NCI-H2107 treated with DMSO at 0.1 percent for 48 hours (cell line): ENCODE measurements around the gene DAW1.

Experiments
- DNase-seq: peaks from one replicate; lab custom pipeline; 2025; ENCODE audit not compliant: unreplicated experiment; lab: John Stamatoyannopoulos, UW

DAW1 gene

DNA sequence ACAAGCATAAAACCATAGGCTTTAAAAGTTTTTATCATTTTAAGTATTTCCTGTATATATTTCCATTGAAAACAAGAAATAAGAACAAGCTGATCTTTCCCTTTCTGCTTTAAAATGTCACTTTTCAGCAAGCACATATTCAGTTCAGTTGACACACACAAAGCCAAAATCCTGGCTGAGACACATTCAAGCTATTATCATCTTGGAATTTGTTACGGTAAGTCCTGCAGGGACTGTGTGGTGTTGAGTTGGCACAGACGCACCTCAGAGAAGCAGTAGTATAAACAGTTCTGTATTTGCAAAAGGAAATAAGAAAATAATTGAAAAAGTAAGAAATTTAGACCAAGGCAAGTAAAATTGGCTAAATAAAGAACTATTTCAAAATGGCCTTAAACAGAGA is 10.4 kb upstream of the DAW1 start:
- DNase-seq: no peak

GRCh38 chr2:227862227-227862740 is 9.1 kb upstream of the DAW1 start:
- DNase-seq: no peak

DNA sequence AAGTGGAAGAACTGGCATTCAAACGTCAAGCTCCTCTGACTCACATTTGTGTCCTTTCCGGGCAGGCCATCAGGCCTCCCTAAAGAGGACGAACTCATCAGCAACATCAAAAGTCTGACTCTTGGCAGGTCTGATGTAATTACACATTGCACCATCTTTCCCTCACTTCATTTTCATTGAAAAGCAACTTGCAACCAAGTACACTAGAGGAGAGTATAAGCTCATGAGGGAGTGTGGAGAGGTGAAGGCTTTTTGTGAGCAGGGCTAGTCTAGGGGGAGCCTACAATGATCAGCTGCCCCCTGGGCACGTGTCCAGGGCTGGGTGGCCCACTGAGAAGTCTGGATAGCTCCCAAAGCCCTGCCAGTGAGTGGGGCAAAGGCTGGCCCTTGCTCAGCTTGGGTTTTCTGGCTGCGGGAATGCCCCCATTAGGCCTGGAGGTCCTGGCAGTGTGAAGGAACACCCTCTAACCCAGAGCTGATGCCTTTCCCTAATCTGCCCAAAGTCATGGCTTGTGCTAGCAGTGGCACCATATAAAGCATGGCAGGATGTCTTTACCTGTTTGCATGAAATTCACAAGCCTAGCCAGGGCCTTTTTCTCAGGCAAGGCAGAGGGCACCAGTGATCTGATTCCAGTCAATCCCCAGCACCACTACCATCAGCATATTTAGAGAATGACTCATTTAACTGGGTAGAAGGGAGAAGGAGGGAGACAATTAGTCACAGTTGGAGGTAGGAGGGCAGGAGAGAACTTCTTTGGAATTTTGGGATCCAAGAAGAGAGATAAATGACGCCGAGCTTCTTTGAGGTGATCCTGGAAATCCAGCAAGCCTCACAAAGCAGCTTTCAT is 8.5 kb upstream of the DAW1 start:
- DNase-seq: no peak

- DNase-seq: no peak
These were observed 7.2 kb upstream of the DAW1 start for GRCh38 chr2:227864161-227864756.

GRCh38 chr2:227865291-227865690 is 6.1 kb upstream of the DAW1 start:
- no peak for DNase-seq

GRCh38 chr2:227867386-227867785 is 4.0 kb upstream of the DAW1 start:
- DNase-seq: no peak

DNA sequence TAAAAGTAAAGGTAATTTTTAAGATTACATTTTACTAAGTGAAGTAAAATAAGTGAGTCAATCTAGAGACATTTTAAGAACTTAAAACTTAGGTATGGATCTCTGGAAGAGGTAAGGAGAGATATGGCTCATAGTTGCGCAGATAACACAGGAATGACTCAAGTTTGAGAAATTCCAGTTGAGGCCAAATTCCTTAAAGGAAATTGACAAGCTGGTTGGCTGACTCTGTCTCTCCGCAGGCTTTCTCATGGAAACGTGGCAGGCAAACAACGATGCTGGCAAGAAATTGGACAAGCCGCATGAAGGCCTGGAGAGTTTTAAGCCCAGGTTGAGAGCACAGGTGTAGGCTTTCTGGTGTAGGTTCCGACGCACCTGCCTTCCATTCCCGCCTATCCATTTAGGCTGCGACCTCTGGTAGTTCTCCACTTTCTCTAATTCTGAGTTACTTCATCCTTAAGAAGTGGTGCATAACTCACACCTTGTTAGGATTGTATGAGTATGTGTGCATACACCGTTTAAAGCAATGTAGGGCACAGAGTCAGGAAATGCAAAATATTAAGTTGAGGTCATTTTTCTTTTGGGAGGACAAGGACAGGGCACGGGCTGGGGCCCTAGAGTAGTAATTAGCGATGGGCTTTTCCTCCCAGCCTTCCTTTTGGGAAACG is 589 bp upstream of the DAW1 start:
- no peak for DNase-seq

GRCh38 chr2:227872676-227873075 is 1.2 kb downstream of the DAW1 start:
- DNase-seq: no peak

- DNase-seq: no peak
These were observed 4.9 kb downstream of the DAW1 start for GRCh38 chr2:227876300-227876801.

DNA sequence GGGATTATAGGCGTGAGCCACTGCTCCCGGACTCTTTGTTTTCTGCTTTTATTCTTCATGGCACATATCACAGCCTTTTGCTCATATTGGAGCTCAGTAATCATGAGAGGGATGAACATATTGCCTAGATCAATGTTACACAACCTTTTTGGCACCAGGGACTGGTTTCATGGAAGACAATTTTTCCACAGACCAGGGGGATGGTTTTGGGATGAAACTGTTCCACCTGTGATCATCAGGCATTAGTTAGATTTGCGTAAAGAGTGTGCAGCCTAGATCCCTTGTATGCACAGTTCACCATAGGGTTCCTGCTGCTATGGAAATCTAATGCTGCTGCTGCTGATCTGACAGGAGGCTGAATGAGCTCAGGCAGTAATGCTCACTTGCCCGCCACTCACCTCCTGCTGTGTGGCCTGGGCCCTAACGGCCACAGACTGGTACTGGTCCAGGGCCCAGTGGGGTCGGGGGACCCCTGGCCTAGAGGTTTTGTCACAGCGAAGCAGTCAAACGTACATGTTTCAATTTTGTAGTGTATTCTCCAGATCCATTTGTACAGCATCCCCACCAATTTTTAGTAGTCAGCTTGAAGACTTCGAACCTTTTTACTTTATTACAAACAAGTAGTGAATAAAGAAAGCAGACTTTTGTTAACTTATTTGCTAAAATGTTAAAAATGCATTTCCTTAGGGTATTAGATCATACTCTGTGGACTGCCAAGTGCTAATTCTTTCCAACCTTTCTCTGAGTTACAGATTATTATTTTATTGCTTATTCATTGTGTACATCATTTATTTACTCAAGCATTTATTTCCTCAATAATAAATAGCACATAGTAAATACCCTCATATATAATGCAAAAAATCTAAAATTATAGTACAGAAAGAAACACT is 6.2 kb downstream of the DAW1 start:
- no peak for DNase-seq

DNA sequence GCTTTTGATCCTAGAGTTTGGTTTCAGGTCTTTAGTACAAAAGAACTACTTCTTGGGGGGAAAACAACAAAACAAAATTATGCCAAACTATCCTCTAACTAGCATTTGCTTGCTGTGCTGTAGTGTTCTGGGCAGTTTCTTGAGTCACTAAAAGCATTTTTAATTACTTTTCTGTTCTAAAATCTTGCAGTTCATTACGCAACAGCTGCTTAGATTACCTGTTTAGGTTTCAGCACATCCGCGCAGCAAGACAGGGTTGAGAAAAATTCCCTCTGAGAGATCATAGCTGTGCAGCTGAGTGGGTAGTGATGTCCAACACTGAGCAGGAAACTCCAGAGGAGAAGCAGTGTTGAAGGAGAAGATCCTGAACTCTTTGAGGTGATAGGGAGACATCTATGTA is 9.0 kb downstream of the DAW1 start:
- no peak for DNase-seq

DNA sequence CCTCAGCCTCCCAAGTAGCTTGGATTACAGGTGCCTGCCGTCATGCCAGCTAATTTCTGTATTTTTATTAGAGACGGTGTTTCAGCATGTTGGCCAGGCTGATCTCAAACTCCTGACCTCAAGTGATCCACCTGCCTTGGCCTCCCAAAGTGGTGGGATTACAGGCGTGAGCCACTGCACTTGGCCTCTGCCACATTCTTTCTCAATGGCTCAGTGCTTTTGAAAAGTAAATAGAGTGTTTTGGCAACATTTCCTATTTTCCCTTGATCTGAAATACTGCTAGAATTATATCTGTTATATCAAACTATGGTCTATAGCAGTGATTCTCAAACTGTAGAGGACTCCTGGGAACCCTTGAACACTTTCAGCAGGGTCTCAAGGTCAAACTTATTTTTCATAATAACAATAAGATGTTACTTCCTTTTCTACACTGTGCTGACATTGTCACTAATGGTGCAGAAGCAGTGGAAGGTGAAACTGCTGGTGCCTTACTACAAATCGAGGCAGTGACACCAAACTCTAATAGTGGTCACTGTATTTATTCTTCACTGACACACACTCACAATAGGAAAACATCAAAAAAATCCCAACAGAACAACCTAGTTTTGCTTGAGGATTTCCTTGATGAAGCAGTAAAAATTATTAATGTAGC is 10.6 kb downstream of the DAW1 start:
- DNase-seq: no peak

DNA sequence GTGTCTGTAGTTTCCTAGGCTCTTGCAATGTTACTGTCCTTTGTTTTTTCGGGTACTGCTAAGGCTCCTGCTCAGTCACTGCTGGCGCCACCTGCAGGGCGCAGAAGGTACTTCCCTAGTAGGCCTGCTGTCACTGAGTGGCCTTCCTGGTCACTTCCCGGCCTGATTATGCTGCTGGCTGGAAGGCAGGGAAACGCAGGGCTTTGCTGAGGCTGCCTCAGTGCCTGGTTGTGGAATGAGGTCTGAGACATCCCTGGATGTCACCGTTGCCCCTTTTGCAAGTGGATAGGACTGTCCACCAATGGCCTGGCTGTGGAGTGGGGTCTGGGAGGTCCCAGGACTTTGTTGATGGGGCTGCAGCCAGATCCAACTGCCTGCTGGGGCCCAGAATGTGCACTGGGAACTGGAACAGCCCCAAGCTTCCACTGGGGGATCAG is 13.1 kb downstream of the DAW1 start:
- no peak for DNase-seq

DNA sequence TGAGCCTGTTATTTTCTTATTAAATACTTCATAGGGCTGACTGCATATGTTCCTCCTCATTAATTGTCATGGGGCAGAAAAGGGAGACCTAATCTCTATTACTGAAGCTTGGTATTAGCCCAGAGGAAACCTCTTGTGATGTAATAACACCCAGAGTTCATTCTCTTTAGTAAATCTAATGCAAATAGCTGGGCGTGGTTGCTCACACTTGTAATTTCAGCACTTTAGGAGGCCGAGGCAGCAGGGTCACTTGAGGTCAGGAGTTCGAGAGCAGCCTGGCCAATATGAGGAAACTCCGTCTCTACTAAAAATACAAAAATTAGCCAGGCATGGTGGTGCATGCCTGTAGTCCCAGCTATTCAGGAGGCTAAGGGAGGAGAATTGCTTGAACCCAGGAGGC is 14.7 kb downstream of the DAW1 start:
- no peak for DNase-seq

DNA sequence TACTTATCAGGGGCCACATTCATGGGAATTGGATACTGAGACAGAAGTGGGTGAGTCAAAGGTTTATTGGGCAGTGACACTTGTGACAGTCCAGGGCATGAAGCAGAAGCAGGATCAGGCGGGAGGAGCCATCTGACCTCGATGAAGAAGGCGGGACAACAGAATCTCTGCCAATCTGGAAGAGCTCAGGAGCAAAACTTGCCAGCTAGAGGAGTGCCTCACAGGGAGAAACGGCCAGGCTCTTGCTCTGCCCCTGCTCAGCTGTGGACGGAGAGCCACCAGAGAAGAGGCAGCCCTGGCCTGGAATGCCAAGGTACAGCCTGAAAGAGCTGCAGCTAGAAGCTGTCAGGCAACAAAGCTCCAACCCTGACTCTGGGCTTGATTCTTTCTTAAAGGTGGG is 16.9 kb downstream of the DAW1 start:
- no peak for DNase-seq

- no peak for DNase-seq
These were observed 17.9 kb downstream of the DAW1 start for GRCh38 chr2:227889336-227889735.

- peak; percentile 54 for DNase-seq
These were observed 19.2 kb downstream of the DAW1 start for GRCh38 chr2:227890495-227891079.

DNA sequence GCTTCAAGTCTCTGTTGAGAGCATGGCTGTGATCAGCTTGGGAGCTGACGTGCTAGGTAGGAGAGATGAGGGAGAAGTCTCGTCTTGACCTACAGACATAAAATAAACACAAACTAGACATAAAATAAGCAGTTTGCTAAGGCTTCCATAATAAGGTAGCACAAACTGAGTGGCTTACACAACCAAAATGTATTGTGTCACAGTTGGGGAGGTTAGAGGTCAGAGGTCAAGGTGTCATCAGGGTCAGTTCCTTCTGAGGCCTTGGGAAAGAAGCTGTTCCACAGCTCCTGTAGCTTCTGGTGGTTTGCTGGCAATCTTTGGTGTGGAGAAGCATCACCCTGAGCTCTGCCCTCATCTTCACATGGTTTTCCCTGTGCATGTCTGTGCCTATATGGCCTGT is 20.2 kb downstream of the DAW1 start:
- no peak for DNase-seq

- DNase-seq: no peak
These were observed 31.9 kb downstream of the DAW1 start for GRCh38 chr2:227903381-227903780.

DNA sequence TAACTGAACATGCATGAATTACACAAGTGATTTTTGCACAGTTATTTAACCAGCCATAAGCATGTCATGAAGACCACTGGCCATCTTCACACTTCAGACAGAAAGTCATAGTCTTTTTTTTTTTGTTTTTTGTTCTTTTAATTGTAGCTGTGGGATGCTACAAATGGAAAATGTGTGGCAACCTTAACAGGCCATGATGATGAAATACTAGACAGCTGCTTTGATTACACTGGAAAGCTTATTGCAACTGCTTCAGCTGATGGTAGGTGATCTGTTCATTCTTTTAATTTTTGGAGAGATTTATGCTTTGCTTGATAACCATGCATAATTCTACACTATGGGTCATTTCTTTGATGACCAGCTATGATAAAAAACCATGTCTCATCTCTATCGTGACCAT is 35.6 kb downstream of the DAW1 start:
- DNase-seq: no peak
